GM20000 (cell line): Measurements from ENCODE around the gene GRHL1.

Experiments
- DNase-seq: peaks from one replicate; pipeline ENCODE4 v3.0.0; 2012; ENCODE audit warnings: low spot score
- CTCF ChIP-seq: IDR thresholded peaks from 2 replicates; pipeline ENCODE4 v1.5.1; 2012; ENCODE audit warnings: mild to moderate bottlenecking, control low read depth; ENCODE audit errors: extremely low read depth, missing control alignments

The GRHL1 gene

GRCh38 chr2:10002681-10003080, 51.2 kb downstream of the GRHL1 start:
- no peak for DNase-seq
- no peak for TF ChIP-seq CTCF

- no peak for TF ChIP-seq CTCF
- DNase-seq, result no peak
Measured at GRCh38 chr2:10003206-10004125, 52.0 kb downstream of the GRHL1 start.

GRCh38 chr2:10004401-10004800, 52.9 kb downstream of the GRHL1 start:
- TF ChIP-seq CTCF, result no peak
- DNase-seq, result no peak

GRCh38 chr2:10004836-10005235, 53.3 kb downstream of the GRHL1 start:
- no peak for DNase-seq

GRCh38 chr2:10005461-10006235, 54.2 kb downstream of the GRHL1 start:
- no peak for DNase-seq
- TF ChIP-seq CTCF, result no peak

More at GRCh38 chr2:10004836-10005235, 53.3 kb downstream of the GRHL1 start:
- TF ChIP-seq CTCF, result no peak

- no peak for DNase-seq
- TF ChIP-seq CTCF, result no peak
Measured at GRCh38 chr2:10006236-10007161, 55.0 kb downstream of the GRHL1 start.
